Forelimb muscle (tissue), 1 donor: Measurements from ENCODE around the gene ASPHD2. TPM values are rescaled to one million over a fixed set of nuclear protein-coding genes. Genes with fewer than 3 reads are reported as not detected.

Source experiments
- polyA plus RNA-seq: library from polyadenylated mRNA; unstranded; fragments of 120-200 nt; gene quantifications from one replicate; pipeline ENCODE4 v1.2.1, GENCODE V29; 2013; ENCODE audit not compliant: insufficient read length

The ASPHD2 gene
- polyA plus RNA-seq, 1 donor: 1.0 TPM

Other genes with a start within 250 kb of the ASPHD2 start
- gene HPS4, start 54.5 kb downstream of the ASPHD2 start, polyA plus RNA-seq: 14.0 TPM
- 24.1 TPM for gene SRRD, start 54.6 kb downstream of the ASPHD2 start, polyA plus RNA-seq
- 20.4 TPM for gene TFIP11, start 83.2 kb downstream of the ASPHD2 start, polyA plus RNA-seq
- gene TPST2, start 160.9 kb downstream of the ASPHD2 start, polyA plus RNA-seq: 6.7 TPM
- gene CRYBB1, start 188.8 kb downstream of the ASPHD2 start, polyA plus RNA-seq: 0.71 TPM
- gene CRYBA4, start 192.7 kb downstream of the ASPHD2 start, polyA plus RNA-seq: not detected
- 0.33 TPM for gene MIAT, start 228.3 kb downstream of the ASPHD2 start, polyA plus RNA-seq